Lower leg skin (tissue), 4 donors: ENCODE results near the gene C4B. TPM values are rescaled to one million over a fixed set of nuclear protein-coding genes. Genes with fewer than 3 reads are reported as not detected.
"Not testable (repeated sequence)": the region's sequence is repeated elsewhere in the genome, so short reads cannot be mapped to it uniquely, and the experiment has no call there.

Experiments
- DNase-seq, 2 donors: peaks; one replicate each; pipeline ENCODE4 v3.0.0-alpha.2; 2019; ENCODE audit warnings: low spot score in 2 of 2
- H3K4me3 ChIP-seq: fragments of 200-600 bp; sonication (generic); 2 replicates; pipeline ENCODE4 v1.5.1; 2017; ENCODE audit warnings: mild to moderate bottlenecking, low read depth; ENCODE audit not compliant: poor library complexity, severe bottlenecking
- POLR2A ChIP-seq, 2 donors: fragments of 450-650 bp; IDR thresholded peaks; one replicate each; pipeline ENCODE4 v1.6.1; 2016 to 2017; ENCODE audit warnings: antibody characterized with exemption in 2 of 2, mild to moderate bottlenecking in 1 of 2, moderate library complexity in 1 of 2
- WGBS, 2 donors: methylation state at CpG; one replicate each; pipeline ENCODE4 v1.1.5; 2018; 5-methylcytosine and 5-hydroxymethylcytosine counted together
- intact Hi-C: fragments of 100-400 bp; cut with DNase I; formaldehyde crosslinking; loops from one replicate; pipeline ENCODE4 v1.15.0; 2023; ENCODE audit warnings: low total_unique reads
- total RNA-seq, 4 donors: library from RNA; depleted of rRNA; stranded (reverse); fragments of >200 nt; gene quantifications; one replicate each; pipeline ENCODE4 v1.1.0, GENCODE V29; 2016
- TF ChIP-seq, protein P1 (sequence below), 3 donors: fragments of 450-650 bp; IDR thresholded peaks; one replicate each; pipeline ENCODE4 v1.5.1; 2016; ENCODE audit warnings: antibody characterized with exemption in 3 of 3, mild to moderate bottlenecking in 3 of 3, moderate library complexity in 2 of 3

The C4B gene
- total RNA-seq, 4 donors from 2014 or later = 4.5 to 12.1 (median 6.3) TPM

DNA sequence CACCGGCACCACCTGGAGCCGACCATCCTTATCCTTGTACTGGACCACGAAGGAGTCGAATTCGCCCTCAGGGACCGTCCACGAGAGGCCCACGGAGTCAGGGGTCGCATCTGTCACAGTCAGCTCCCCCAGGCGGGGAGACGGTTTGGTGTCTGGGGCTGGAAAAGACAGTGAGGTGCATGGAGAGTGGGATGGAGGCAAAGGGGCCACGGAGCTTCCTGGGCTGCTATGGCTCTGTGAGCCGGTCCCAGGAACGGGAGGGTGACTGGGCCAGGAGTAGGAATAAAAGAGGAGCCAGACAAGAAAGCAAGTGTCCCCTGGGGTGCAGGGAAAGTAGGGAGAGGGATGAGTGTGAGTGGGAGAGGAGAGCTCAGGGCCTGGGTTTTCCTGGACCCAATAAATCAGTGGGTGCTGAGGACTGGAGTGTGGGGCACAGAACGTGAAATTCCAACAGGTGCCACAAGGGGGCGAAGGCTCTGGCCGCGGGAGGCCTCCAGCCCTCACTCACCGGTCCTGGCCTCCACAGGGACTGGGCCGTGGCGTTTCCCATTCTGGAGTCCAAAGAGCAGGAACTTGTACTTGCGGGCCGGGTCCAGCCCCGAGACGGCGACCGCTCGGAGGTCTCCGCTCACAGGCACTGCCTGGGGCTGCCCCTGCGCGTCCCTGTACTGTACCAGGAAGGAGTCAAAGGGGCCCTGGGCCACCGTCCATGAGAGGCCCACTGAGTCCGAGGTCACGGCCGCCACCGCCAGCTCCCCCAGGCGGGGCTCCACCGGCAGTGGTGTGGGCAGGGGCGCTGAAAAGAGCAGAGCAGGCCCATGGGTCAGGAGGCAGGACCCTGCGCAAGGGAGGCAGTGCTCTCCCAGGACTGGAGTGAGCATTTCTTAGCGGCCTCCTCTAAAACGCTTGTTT, 33.5 kb downstream of the C4B start:
- TF ChIP-seq POLR2A (IDR thresholded peaks at IDR 0.05) = no peak
- TF ChIP-seq, protein P1, sequence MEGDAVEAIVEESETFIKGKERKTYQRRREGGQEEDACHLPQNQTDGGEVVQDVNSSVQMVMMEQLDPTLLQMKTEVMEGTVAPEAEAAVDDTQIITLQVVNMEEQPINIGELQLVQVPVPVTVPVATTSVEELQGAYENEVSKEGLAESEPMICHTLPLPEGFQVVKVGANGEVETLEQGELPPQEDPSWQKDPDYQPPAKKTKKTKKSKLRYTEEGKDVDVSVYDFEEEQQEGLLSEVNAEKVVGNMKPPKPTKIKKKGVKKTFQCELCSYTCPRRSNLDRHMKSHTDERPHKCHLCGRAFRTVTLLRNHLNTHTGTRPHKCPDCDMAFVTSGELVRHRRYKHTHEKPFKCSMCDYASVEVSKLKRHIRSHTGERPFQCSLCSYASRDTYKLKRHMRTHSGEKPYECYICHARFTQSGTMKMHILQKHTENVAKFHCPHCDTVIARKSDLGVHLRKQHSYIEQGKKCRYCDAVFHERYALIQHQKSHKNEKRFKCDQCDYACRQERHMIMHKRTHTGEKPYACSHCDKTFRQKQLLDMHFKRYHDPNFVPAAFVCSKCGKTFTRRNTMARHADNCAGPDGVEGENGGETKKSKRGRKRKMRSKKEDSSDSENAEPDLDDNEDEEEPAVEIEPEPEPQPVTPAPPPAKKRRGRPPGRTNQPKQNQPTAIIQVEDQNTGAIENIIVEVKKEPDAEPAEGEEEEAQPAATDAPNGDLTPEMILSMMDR (IDR thresholded peaks at IDR 0.05) = peak in 1 of 3 donors; percentile 55
- peak; percentile 46 to 95 for DNase-seq
- H3K4me3 ChIP-seq = no peak overlapping the region
- intact Hi-C loops = no loop called here
- 52 to 53% methylated on average over 34 of the region's 42 CpGs for WGBS, 2 donors

DNA sequence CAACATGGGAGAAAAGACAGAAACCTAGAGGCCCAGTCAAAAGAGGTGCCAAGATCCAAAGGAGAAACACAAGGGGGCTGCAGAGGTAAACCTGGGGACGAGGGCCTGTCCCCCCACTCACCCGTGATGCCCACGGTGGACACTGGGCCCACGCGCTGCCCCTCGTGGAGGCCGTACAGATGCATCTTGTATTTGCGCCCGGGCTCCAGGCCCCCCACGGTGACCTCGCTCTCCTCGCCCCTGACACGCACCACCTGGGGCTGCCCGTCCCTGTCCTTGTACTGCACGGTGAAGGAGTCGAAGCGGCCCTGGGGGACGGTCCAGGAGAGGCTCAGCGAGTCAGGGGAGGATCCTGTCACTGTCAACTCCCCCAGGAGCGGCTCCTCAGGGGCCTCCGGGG, 34.6 kb downstream of the C4B start:
- intact Hi-C loops = not testable (repeated sequence)

DNA sequence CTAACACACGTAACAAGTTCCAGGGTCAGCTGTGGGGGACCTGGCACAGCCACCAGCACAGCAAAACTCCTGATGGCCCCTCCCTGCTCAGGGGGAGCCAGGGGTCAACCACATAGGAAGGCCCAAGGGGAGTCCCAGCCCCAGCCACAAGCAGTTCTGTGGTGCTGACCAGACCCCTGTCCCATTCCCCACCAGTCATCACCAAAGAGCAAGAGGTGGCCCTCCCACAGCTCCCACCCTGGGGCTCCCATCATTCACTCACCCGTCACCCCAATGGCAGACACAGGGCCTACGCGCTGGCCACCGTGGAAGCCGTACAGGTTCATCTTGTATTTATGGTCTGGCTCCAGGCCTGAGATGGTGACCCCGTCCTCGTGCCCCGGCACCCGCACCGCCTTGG, 35.1 kb downstream of the C4B start:
- H3K4me3 ChIP-seq = not testable (repeated sequence)

More for the DNA sequence above, 34.6 kb downstream of the C4B start:
- 92 to 93% methylated on average over 21 of the region's 21 CpGs for WGBS, 2 donors
- not testable (repeated sequence) for DNase-seq, H3K4me3 ChIP-seq

DNA sequence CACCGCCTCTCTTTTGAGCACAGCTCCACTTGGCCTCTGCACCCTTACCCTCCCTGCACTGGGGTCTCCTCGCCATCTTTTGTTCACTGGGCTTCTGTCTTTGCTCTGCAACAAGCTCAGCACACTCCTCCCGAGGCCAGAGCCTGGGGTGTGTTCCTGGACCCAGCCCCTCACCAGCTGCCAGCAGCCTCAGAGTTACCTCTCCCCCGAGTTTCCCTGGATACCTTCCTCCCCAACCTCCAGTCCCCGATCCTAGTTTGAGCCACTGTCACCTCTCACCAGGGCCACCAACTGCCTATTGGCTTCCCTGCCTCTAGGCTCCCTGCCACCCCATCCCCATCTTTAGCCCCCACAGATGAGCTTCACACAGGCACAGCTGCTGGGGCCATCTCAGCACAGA, 36.0 kb downstream of the C4B start:
- no peak overlapping the region for H3K4me3 ChIP-seq
- intact Hi-C loops = no loop called here
- no peak for TF ChIP-seq POLR2A (IDR thresholded peaks at IDR 0.05)
- TF ChIP-seq, protein P1 (IDR thresholded peaks at IDR 0.05) = no peak
- 67 to 70% methylated on average over 5 of the region's 5 CpGs for WGBS, 2 donors
- no peak for DNase-seq

More for the DNA sequence above, 35.1 kb downstream of the C4B start:
- intact Hi-C loops, DNase-seq: not testable (repeated sequence)
- WGBS, 2 donors = 79 to 89% methylated on average over 11 of the region's 11 CpGs

DNA sequence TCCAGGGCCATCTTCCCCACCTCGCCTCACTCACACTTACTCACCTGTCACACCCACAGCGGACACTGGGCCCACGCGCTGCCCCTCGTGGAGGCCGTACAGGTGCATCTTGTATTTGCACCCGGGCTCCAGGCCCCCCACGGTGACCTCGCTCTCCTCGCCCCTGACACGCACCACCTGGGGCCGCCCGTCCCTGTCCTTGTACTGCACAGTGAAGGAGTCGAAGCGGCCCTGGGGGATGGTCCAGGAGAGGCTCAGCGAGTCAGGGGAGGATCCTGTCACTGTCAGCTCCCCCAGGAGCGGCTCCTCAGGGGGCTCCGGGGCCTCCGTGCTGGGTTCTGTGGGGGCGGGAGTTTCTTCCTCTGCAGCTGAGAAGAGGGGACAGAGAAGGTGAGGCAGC, 38.0 kb downstream of the C4B start:
- intact Hi-C loops, DNase-seq, H3K4me3 ChIP-seq: not testable (repeated sequence)
- 83 to 90% methylated on average over 15 to 18 of the region's 20 CpGs for WGBS, 2 donors

DNA sequence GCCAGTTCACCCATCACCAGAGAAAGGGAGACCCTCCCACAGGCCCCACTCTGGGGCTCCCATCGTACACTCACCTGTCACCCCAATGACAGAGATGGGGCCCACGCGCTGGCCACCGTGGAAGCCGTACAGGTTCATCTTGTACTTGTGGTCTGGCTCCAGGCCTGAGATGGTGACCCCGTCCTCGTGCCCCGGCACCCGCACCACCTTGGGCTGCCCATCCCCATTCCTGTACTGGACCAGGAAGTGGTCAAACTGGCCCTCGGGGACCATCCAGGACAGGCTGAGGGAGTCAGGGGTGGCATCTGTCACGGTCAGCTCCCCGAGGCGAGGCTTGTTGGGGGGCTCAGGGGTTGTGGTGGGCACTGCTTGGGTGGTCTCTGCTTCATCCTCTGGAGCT, 38.7 kb downstream of the C4B start:
- DNase-seq, intact Hi-C loops, H3K4me3 ChIP-seq: not testable (repeated sequence)
- 85 to 95% methylated on average over 9 to 13 of the region's 13 CpGs for WGBS, 2 donors

DNA sequence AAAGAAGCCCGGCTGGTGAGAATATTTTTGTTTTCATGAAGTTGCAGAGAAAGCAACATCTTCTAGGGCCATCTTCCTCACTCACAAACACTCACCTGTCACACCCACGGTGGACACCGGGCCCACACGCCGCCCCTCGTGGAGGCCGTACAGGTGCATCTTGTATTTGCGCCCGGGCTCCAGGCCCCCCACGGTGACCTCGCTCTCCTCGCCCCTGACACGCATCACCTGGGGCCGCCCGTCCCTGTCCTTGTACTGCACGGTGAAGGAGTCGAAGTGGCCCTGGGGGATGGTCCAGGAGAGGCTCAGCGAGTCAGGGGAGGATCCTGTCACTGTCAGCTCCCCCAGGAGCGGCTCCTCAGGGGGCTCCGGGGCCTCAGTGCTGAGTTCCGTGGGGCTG, 41.2 kb downstream of the C4B start:
- intact Hi-C loops, H3K4me3 ChIP-seq, DNase-seq: not testable (repeated sequence)
- 92 to 98% methylated on average over 21 of the region's 21 CpGs for WGBS, 2 donors

DNA sequence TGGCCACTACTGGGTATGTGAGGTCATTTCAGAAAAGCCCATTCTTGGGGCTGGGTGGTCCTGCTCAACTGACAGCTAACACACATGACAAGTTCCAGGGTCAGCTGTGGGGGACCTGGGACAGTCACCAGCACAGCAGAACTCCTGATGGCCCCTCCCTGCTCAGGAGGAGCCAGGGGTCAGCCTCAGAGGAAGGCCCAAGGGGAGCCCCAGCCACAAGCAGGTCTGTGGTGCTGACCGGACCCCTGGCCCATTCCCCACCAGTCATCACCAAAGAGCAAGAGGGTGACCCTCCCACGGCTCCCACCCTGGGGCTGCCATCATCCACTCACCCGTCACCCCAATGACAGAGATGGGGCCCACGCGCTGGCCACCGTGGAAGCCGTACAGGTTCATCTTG, 41.7 kb downstream of the C4B start:
- intact Hi-C loops = no loop called here
- WGBS, 2 donors = 100% methylated on average over 1 of the region's 7 CpGs; no CpG with 5 or more reads in 1 of the 2 donors
- DNase-seq = no peak
- TF ChIP-seq, protein P1 (IDR thresholded peaks at IDR 0.05) = no peak
- TF ChIP-seq POLR2A (IDR thresholded peaks at IDR 0.05) = no peak
- no peak overlapping the region for H3K4me3 ChIP-seq
